ENCODE measurements around the gene CCDC27.
A peak's percentile ranks its signal among the peaks of the same experiment; 100 is the strongest.
"Not testable (repeated sequence)": the region's sequence is repeated elsewhere in the genome, so short reads cannot be mapped to it uniquely, and the experiment has no call there.

The CCDC27 gene

DNA sequence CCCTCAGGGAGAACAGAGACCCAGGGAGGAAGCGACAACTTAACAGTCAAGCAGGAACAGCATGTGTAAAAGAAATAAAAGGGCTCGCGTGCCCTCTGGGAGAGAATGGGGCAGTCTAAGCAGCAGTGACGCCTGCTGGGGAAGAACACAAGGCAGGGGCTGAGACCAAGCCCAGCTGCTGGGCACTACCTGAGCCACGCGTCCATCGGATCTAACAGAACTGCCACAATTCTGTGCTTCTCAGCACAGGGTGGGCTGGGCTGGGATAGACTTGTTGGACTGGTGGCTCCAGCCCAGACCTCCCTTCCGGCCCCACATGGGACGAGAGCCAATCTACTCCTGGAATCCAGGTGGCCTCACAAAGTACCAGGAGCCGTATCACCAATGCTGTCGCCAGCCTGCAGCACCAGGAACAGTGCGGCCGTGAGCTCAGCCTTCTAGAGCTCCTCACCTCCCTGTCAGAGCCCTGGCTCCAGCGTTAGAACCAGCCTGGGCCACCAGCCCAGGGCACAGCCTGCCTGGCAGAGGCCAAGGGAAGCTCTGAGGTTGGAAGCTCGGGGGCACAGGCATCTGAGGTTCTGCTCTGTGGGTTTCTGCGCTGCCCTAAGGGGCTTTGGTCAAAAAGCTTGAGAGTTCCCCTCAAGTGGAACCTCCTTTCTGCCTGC is 36.6 kb downstream of the CCDC27 start:
- DNase-seq (ENCODE audit: low read depth in 2 of 3, low spot score in 2 of 3), result no peak

DNA sequence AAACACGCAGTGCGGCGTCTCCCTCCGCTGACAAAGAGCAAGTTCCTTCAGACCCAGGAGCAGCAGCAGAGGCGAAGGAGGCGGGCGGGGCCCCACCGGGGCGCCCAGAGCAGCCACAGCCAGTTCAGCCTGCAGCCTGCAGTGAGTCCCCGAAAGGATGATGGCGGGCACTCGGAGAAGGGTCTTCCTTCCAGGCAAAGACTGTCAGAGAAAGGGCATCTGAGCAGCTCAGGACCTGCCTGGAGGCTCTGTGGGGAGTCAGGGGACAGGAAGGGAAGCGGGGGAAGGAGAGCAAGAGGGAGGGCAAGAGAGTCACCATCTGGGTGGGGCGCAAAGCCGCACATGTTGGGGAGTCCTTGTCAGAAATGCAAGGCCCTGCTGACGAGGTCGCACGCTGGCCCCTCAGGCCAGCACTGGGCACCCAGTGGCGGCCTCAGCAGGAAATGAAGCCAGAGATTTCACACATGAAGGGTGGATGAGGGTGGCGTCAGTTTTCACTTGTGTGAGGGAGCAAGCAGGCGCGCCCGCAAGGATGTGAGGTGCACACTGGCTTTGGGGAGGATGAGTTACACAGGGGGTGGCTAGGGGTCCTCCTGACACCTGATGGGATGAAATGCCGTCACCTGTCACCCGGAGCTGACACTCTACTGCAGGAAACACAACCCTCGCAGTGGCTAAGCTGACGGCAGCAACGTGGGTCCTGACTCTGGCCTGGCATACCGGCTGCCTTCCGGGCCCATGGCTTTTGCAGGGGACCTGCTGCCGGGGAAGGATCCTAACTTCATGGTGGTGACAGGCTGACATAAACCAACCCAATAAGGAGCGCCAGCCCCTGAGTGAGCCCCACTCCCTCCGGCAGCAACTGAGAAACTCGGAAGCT is 37.4 kb downstream of the CCDC27 start:
- DNase-seq (ENCODE audit: low read depth in 2 of 3, low spot score in 2 of 3), result no peak

DNA sequence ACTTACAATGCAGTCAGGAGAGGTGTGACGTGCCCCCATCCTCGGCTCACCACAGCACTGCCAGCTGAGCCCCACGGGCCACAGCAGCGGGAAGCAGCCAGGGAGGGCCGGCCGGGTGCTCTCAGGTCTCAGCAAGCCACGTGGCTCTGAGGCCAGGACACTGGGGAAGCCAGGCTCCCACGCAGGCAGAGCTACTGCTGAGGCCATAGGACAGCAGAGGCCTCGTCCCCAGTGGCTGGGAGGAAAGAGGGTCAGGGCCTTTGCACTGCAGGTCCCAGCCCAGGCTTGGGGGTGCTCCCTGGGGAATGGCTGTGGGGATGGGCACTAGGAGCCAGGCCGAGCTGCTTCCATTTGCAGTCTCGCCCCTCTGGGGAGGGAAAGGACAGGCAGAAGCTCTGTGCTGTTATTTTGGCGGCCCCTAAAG is 38.3 kb downstream of the CCDC27 start:
- no peak for DNase-seq (ENCODE audit: low read depth in 2 of 3, low spot score in 2 of 3)

DNA sequence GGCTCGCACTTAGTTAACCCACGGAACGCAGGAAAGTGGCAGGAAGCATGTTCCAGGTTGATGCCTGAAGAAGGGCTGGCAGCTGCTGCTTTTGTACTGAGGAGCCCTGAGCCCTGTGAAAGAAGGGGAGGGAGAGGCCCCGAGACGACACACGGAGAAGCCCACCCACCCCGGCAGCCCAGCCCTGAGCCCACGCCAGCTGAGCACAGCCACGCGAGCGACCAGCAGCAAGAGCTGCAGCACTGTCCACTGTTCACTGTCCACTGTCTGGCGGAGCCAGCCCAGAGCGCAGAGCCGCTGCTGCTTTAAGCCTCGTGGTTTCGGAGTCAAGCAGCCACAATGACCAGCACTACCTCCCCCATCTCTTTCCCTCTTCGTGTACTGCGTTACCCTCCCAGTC is 38.7 kb downstream of the CCDC27 start:
- no peak for DNase-seq (ENCODE audit: low read depth in 2 of 3, low spot score in 2 of 3)

DNA sequence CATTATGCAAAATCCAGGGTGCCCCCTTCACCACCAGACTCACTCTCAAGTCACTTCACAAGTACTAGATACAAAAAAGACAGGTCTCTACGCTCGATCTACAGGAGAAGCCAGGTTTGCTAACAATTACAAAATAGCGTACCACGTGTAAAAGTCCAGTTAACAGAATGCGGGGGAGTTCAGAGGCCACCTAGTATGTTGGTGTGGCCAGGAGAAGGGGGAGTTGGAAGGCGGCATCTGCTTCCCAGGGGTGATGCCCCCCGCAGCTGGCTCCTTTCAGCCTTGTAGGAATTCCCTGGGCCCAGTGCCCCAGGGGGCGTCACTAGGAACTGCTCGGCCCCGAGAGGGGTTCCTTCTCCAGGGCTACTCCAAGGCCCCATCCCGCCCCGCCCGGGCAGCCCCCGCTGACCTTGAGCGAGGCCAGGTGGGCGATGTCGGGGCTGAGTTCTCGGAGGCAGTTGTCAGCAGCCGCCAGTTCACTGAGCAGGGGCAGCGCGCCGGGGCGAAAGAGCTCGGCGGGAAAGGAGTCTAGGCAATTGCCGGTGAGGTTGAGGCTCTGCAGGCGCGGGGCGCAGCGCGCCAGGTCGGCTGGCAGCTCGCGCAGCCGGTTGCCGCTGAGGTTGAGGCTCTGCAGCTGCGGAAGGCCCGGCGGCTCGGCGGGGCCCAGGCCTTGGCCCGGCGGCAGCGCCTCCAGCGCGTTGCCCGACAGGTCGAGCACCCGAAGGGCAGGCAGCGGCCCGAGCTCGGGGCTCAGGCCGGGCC is 43.4 kb downstream of the CCDC27 start:
- no peak for DNase-seq (ENCODE audit: low read depth in 2 of 3, low spot score in 2 of 3)

DNA sequence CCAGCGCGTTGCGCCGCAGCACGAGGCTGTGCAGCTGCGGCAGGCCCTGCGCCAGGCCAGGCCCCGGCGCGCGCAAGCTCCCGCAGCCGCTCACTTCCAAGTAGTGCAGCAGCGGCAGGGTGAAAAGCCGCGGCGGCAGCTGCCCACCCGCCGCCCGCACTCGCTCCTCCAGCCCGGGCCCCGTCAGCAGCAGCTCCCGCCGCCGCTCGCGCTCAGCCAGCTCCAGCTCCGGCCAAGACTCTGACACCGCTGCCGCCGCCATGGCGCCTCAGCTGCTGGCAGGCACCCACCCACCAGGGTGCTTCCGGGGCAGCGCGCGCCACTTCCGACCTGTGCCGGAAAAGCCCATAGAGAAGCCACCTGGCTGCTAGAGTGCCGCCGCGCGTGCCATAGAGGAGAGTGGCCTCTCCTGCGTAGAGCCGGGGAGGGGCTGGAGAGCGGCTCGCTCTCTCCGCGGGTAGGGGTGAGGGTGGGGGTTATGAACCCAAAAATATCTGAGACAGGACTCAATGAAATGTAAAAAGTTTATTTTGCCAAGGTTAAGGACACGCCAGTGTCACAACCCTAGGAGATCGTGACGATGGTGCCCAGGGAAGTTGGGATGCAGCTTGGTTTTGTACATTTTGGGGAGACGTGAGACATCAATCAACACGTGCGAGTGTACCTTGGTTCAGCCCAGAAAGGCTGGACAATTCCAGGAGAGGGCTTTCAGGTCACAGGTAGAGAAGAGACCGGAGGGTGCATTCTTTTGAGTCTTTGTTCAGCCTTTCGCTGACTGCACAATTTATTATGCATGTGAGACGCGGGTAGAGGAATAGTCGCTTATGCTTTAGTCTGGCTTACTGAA is 44.2 kb downstream of the CCDC27 start, which contains the start of gene LRRC47:
Gene LRRC47 (minus strand): TSS at position 284 of the 847 bp plus-strand sequence. CDS start 22 bp downstream, at position 262.
- DNase-seq (ENCODE audit: low read depth in 2 of 3, low spot score in 2 of 3), result peak; percentile 84 to 88 (median 84)

DNA sequence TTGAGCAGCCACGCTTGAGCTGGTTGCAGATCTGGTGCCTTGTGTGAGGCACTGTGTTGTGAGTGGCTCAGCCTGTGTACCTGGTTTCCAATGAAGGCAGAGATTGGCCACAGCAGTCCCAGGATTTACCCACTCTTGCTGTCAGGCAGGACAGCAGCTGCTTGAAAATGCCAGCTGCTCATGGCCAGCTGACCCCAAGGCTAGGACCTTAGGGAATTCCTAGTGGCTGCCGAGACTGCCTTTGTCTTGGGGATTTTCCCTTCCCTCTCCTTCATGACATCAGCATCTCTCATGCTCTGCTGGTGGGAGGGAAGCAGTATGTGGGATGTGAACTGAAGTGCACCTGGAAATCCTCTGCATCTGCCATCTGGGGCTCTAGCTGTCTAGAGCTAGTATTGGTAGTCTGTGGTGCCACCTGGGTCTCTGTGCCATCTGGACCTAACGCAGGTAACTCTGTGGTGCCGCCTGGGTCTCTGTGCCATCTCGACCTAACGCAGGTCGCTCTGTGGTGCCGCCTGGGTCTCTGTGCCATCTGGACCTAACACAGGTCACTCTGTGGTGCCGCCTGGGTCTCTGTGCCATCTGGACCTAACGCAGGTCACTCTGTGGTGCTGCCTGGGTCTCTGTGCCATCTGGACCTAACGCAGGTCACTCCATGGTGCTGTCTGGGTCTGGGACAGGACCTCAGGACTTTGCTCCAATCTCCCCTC is 47.9 kb downstream of the CCDC27 start:
- no peak for DNase-seq (ENCODE audit: low read depth in 2 of 3, low spot score in 2 of 3)

DNA sequence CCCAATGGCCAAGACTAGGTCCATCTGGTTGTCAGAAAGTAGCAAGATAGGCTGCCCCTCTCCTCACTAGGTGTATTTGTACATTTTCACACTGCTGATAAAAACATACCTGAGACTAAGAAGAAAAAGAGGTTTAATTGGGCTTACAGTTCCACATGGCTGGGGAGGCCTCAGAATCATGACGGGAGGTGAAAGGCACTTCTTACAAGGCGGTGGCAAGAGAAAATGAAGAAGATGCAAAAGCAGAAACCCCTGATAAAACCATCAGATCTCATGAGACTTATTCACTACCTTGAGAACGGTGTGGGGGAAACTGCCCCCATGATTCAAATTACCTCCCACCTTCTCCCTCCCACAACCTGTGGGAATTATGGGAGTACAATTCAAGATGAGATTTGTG is 48.5 kb downstream of the CCDC27 start:
- DNase-seq (ENCODE audit: low read depth in 2 of 3, low spot score in 2 of 3), result not testable (repeated sequence)

DNA sequence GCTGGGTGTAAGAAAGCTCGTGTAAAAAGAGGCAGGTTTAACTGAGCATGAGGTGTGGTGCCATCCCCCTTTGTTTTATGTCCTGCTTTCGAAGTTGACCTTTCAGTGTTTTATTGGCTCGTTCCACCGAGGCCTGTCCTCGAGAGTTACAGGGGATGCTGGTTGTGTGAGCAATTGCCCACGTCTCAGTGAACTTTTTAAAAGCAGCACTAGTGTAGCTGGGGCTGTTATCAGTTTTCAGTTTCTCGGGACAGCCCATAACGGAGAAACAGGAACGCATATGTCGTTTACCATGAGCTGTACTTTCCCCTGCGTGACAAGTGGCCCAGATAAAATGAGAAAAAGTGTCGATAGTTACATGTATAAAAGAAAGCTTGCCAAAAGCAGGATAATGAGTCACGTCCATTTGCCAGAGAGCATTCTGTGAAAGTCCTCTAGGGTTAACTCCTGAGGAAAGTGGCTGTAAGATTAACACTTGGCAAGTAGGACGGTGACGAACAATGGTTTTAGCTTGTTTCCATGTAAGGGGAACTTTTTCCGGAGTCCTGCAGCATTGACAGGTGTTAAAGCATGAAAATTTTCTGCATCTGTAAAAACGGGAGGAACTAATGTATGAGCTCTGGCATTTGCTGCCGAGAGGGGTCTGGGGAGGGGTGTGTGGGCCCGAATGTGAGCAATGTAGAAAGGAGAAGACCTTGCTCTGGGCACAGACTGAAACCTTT is 51.8 kb downstream of the CCDC27 start:
- DNase-seq (ENCODE audit: low read depth in 2 of 3, low spot score in 2 of 3), result no peak

DNA sequence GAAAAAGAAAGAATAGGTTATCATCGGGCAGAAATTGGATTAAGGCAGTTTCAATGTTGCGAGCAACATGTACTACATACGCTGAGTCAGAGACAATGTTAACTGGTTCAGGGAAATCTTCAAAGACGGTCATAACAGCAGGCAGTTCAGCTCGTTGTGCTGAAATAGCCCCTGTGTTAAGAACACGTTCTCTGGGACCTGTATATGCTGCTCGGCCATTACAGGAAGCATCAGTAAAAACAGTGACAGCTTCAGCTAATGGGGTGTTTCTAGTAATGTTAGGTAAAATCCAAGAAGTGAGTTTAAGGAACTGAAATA is 52.3 kb downstream of the CCDC27 start:
- DNase-seq (ENCODE audit: low read depth in 2 of 3, low spot score in 2 of 3), result not testable (repeated sequence)

DNA sequence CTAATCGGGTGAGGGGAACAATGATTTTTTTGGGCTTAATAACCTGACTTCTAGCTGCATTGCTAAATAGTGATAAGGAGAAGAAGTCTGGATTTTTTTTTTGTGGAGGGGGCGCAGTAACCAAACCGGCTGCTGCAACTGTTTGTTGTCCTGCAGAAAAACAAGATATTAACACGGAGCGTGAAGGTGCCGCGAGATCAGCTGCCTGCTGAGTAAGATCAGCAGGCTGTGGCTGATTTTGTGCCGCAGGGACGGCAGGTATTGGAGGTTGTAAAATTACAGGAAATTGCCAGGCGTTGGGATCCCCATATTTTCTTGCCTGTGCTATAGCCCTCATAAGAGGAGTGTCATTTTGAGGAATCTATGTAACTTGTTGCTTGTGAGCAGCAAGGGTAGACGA is 52.8 kb downstream of the CCDC27 start:
- DNase-seq (ENCODE audit: low read depth in 2 of 3, low spot score in 2 of 3), result no peak

DNA sequence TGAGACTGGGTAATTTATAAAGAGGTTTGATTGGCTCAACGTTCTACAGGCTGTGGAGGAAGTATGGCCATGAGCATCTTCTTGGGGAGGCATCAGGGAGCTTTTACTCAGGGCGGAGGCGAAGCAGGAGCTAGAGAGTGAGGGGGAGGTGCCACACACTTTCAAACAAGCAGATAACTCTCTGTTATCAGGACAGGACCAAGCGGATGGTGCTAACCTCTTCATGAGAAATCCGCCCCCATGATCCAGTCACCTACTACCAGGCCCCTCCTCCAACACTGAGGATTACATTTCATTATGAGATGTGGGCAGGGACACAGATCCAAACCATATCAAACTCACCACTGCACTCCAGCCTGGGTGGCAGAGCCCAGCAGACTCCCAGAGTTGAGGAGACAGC is 55.5 kb downstream of the CCDC27 start:
- DNase-seq (ENCODE audit: low read depth in 2 of 3, low spot score in 2 of 3), result no peak

DNA sequence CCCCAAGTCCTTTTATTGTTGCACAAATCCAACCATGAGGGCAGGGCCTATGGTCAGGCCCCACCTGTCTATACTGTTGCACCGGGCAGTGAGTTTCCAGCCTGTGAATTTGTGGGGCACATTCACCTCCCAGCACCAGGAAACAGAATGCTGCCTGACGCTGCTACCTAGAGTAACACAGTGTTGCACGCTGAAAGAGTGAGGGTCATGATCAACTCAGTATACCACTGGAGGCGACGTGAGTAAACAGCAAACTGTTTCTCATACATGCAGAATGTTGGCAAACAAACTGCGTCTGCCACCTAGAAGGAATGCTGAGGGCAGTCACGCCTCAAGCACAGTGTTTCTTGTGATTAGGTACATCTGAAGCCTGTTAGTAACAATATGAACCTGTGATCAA is 57.4 kb downstream of the CCDC27 start:
- DNase-seq (ENCODE audit: low read depth in 2 of 3, low spot score in 2 of 3), result no peak

DNA sequence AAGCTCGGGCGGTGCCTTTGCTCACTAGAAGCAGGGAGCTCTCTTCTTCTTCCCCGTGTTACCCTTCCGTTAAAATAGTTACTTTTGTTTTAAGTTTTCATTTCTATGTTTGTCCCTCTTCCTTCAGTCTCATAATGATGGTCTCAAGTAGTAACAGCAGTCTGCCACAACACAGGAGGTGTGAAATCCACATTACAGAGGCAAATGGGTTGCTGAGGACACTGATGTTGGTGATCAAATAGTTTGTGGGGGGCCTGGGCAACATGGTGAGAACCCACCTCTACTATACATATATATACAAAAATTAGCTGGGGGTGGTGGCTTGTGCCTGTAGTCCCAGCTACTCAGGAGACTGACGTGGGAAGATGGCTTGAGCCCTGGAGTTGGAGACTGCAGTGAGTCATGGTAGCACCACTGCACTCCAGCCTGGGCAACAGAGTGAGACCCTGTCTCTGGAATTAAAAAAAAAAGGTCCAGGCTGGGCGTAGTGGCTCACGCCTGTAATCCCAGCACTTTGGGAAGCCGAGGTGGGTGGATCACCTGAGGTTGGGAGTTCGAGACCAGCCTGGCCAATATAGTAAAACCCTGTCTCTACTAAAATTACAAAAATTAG is 58.0 kb downstream of the CCDC27 start:
- not testable (repeated sequence) for DNase-seq (ENCODE audit: low read depth in 2 of 3, low spot score in 2 of 3)

DNA sequence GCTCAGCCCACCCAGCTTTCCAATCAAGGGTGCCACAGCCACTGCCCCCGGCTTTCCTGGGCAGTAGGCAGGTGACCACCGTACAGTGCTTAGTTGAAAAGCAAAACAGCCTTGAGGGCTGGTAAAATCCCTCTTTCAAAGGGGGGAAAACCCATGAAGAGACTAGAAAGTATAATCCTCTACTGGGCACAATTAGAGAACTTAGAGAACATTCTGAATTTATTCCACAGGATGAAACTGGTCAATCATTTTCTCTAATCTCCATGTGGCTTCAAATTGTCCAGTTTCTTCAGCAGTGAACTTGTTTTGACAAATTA is 59.3 kb downstream of the CCDC27 start:
- DNase-seq (ENCODE audit: low read depth in 2 of 3, low spot score in 2 of 3), result no peak

DNA sequence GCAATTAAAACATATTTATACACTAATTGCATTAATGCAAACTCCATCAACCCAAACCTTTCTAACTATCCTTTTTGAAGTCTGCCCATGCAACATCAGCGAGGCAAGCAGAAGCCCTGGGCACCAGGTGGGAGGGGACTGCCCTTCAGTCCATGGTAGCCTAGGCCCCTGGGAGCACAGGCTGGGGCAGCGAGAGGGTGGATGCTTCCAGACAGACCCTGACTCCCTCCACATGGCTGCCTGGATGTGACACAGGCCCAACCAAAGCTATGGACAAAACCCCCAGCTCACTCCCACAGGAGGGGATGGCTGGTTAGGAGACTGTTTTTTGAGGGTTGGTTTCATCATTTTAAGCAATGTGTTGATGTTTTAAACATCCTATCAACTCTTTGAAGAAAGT is 61.8 kb downstream of the CCDC27 start:
- no peak for DNase-seq (ENCODE audit: low read depth in 2 of 3, low spot score in 2 of 3)

DNA sequence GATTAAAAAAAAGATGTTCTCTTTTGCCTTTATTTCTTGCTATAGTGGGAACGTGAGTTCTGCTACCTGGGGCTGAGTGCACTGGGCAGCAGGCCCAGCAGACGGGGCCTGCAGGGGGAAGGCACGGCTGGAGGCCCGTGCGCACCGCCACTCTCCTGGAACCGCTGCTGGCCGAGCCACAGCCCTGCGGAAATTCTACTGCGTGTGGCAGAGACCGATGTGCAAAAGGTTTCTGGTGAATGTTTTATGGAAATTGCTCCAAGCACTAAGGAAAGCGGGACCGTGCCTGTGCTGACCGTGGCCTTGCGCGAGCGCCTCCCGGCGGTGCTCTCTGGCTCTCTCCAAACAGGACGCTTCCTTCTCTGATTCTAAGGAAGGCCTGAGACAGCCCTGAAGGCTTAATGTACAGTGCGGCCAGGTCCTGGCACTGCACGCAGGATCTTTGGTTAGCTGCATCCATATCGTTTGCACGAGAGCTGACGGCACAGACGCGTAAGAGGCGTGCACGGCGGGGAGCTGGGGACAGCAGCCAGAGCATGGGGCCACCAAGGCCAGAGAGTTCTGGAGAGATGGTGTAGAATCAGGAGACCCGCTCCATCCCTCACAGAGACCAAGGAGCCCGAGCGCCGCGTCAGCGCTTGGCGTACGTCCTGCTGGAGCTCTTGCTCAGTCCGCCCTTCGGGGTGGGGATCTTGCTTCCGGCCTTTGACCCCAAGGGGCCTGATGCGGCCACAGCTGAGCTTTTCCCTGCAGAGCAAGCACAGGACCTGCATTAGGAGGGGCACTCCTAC is 62.7 kb downstream of the CCDC27 start:
- no peak for DNase-seq (ENCODE audit: low read depth in 2 of 3, low spot score in 2 of 3)

DNA sequence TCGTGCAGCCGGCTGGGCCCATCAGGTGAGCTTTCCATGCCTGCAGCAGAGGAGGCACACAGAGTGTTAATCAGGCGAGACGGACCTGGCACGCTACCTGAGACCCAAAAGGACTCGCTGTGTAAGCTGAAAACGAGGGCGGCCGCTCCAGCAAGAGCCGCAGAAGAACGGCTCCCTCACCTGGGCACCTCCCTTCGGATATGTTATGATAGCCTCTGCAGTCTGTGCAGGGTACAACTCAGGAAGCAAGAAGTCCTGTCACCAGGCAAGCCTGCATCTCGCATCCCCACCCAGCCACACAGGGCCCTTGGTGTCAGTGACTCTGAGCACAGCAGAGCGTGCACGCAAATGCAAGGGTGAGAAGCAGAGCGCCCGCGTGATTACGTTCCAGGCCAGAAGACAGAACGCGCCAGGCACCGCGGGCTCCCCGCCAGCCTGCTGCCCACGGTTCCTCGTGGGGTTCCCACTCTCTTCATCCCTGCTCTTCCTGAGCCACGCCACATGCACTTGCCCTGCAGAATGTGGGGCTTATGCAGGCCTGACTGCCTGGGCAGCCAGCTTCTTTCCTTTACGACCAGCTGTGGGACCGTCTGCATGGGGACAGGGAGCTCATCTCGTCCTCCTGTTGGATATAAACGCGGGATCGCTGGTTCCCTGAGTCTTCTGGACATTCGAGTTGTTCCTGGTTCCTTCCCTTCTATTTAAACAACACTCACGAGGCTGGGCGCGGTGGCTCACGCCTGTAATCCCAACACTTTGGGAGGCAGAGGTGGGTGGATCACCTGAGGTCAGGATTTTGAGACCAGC is 64.3 kb downstream of the CCDC27 start:
- no peak for DNase-seq (ENCODE audit: low read depth in 2 of 3, low spot score in 2 of 3)

All from activated CD8-positive, alpha-beta memory T cell treated with anti-CD3 and anti-CD28 coated beads for 48 hours (primary cell).